Breast epithelium (tissue), 3 donors: ENCODE measurements around the gene SYT14.

ENCODE experiments used
- POLR2A ChIP-seq: fragments of 450-650 bp; IDR thresholded peaks from one replicate; pipeline ENCODE4 v1.6.1; 2016; ENCODE audit warnings: antibody characterized with exemption, mild to moderate bottlenecking, moderate library complexity
- POLR2AphosphoS5 ChIP-seq, 3 donors: sonication (generic); formaldehyde crosslinking; IDR thresholded peaks; one replicate each; pipeline ENCODE4 v1.6.1; 2017; ENCODE audit warnings: antibody characterized with exemption in 3 of 3
- TF ChIP-seq, protein P1 (sequence below), 3 donors: fragments of 450-650 bp; IDR thresholded peaks; one replicate each; pipeline ENCODE4 v1.5.1; 2016 to 2017; ENCODE audit warnings: antibody characterized with exemption in 3 of 3, mild to moderate bottlenecking in 3 of 3, moderate library complexity in 3 of 3

GRCh38 chr1:209924390-209924789 lies 13.6 kb upstream of the SYT14 start:
- TF ChIP-seq POLR2AphosphoS5 (IDR thresholded peaks at IDR 0.05) (no peak), POLR2A (no peak)
- TF ChIP-seq, protein P1, sequence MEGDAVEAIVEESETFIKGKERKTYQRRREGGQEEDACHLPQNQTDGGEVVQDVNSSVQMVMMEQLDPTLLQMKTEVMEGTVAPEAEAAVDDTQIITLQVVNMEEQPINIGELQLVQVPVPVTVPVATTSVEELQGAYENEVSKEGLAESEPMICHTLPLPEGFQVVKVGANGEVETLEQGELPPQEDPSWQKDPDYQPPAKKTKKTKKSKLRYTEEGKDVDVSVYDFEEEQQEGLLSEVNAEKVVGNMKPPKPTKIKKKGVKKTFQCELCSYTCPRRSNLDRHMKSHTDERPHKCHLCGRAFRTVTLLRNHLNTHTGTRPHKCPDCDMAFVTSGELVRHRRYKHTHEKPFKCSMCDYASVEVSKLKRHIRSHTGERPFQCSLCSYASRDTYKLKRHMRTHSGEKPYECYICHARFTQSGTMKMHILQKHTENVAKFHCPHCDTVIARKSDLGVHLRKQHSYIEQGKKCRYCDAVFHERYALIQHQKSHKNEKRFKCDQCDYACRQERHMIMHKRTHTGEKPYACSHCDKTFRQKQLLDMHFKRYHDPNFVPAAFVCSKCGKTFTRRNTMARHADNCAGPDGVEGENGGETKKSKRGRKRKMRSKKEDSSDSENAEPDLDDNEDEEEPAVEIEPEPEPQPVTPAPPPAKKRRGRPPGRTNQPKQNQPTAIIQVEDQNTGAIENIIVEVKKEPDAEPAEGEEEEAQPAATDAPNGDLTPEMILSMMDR (IDR thresholded peaks at IDR 0.05), result no peak
